ENCODE results near the gene PTGER3.
A peak's percentile ranks its signal among the peaks of the same experiment; 100 is the strongest.

The PTGER3 gene

DNA sequence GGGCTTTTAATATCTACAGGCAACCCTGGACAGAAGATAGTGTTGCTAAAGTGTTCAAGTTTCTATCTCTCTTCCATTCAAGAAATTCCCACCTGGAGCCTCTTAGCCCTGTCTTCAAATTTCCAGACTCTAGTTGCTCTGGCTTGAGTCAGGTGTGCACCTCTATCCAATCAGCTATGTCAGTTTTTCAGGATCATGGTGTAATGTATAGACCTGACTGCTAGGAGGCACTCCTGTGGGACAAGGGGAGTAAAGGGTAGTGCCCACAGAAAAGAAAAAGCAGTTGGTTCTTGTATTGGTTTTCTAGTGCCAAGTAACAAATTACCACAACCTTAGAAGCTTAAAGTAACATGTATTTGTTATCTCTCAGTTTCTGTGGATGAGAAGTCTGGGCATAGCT lies 39.4 kb upstream of the PTGER3 start:
- DNase-seq (ENCODE audit: low spot score): no peak
- Histone ChIP-seq H3K4me3 (no peak overlapping the region), H3K27ac (no peak overlapping the region)
- TF ChIP-seq, protein P1, sequence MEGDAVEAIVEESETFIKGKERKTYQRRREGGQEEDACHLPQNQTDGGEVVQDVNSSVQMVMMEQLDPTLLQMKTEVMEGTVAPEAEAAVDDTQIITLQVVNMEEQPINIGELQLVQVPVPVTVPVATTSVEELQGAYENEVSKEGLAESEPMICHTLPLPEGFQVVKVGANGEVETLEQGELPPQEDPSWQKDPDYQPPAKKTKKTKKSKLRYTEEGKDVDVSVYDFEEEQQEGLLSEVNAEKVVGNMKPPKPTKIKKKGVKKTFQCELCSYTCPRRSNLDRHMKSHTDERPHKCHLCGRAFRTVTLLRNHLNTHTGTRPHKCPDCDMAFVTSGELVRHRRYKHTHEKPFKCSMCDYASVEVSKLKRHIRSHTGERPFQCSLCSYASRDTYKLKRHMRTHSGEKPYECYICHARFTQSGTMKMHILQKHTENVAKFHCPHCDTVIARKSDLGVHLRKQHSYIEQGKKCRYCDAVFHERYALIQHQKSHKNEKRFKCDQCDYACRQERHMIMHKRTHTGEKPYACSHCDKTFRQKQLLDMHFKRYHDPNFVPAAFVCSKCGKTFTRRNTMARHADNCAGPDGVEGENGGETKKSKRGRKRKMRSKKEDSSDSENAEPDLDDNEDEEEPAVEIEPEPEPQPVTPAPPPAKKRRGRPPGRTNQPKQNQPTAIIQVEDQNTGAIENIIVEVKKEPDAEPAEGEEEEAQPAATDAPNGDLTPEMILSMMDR (IDR thresholded peaks at IDR 0.05): no peak

DNA sequence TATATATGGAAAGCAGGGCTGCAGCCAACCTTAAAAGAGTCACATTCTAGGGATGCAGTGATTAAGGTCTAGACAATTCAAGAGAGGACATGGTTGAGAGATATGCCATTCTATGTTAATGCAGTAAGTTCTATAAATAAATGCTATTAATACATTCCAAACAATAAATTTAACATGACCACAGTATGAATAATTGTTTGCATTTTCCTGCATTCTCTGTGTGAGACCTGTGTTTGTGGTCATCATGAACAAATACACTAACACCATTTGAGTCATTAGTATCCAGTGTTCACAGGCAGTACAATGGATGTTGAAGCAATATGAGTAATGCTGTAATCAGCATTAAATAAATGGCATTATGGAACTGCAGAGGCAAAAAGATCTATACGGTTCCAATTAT lies 38.7 kb upstream of the PTGER3 start:
- Histone ChIP-seq H3K27ac (no peak overlapping the region), H3K4me3 (no peak overlapping the region)
- TF ChIP-seq, protein P1 (IDR thresholded peaks at IDR 0.05): no peak
- DNase-seq (ENCODE audit: low spot score): no peak

DNA sequence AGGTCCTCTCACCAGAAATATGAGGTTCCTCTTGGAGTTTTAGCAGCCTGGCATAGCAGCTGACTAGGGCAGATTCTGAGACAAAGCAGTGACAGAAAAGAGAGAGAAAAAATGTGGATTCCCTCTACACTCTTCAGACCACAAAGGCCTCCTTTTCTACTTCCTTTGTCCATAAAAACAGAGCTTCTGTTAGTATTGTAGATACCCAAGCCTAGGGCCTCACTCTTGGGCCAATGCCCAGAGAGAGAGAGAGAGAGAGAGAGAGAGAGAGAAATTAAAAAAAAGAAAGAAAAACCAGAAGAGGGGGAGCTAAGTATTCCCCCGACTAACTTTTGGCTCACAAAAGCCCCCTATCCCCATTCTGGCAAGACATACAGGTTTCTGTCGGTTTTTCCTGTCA lies 35.7 kb upstream of the PTGER3 start:
- H3K27ac ChIP-seq: no peak overlapping the region
- no peak overlapping the region for H3K4me3 ChIP-seq
- no peak for DNase-seq (ENCODE audit: low spot score)
- TF ChIP-seq, protein P1 (IDR thresholded peaks at IDR 0.05): no peak

DNA sequence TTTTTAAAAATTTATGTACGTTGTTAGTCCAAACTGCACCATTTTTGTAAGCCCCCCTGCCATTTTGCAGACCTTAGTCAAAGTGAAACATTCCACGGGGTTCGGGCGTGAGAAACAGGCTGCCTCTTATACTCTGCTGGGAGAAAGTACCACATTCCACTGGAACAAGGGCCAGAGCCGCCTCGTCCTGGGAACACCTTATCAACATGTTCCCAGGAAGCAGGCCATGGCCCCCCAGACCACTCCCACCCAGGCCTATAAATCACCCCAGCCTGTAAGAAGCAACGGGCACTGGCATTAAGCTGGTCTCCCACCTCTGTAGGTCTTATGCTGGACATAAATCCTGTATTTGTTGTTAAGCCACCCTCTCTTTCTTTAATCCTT lies 34.1 kb upstream of the PTGER3 start:
- H3K4me3 ChIP-seq: peak overlapping the region; percentile 81
- no peak for DNase-seq (ENCODE audit: low spot score)
- TF ChIP-seq, protein P1 (IDR thresholded peaks at IDR 0.05): no peak
- no peak overlapping the region for H3K27ac ChIP-seq

DNA sequence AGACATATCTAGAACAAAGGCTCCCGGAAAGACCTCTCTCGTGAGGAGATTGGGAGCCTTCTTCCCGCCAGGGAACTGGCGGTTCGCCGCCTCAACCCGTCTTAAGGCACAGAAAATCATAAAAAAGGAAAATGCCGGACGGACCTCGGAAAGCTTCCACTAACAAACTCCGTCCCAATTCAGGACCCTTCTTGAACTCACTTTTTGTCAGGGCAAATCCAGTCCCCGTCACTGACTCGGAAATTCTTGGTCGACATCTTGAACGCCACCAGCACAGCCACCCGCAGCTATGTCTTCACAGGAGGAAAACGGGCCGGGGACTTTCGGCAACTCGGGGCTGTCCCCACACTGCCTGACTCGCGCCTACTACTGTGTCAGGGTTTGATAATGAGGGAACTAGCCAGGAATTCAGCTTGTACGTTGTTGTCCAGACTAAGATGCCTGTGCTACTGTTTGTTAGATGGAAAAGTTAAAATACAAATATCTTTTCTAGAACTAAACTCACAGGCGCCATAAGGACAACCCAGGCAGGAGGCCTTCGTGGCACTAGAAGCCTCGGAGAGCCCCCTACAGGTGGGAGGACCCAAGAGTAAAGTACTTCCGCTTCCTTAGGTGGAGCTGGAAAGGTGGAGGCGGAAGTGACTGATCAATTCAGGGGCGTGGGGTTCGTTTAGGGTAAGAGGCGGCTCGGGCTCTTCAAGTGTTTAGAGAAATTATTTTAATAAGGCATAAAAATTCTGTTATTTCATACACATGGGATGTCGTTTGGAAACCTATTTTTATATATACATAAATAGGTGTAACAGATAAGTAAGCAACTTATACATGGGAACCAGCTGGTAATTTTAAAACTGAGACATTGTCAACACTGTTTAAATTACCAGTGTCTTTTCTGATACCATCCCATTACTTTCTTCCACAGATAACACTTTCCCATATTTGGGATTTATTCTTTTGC lies 33.4 kb upstream of the PTGER3 start, which contains the start of gene ZRANB2:
ZRANB2 (minus strand) TSS at position 297 of the 958 bp plus-strand sequence; CDS start at position 257, 40 bp downstream.
- H3K27ac ChIP-seq: peak within 1 kb of the TSS; percentile 84 to 87
- TF ChIP-seq, protein P1 (IDR thresholded peaks at IDR 0.05): peak; percentile 58
- DNase-seq (ENCODE audit: low spot score): peak; percentile 89
- peak within 1 kb of the TSS; percentile 81 for H3K4me3 ChIP-seq

DNA sequence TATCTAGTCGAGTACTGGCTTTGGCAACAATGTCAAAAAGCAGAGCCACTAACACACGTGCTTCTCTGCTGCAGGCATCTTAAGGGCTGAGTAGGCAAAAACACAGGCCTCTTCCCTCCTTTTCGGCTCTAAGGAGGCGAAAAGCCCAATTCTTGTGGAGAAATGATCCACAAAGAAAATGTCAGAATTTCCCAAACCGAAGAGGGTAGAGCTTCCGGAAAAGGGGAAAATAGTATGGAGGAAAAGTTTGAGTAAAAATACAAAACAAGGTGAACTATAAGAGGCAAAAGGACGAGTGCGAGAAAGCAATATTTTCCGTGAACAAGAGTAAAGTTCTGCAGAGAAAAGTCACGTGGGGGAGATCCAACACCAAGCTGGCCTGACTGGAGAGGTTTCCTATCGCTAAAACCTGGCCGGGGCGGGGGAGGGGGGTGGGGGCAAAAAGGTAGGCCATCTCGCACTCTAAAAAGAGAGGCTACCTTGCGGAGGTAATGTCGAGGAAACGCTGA lies 32.7 kb upstream of the PTGER3 start:
- TF ChIP-seq, protein P1 (IDR thresholded peaks at IDR 0.05): no peak
- Histone ChIP-seq H3K27ac (peak overlapping the region; percentile 84 to 87), H3K4me3 (peak overlapping the region; percentile 81)
- DNase-seq (ENCODE audit: low spot score): no peak

Measured in coronary artery (tissue), 2 donors.